Measurements from ENCODE around the gene IKZF1. TPM values are rescaled to one million over a fixed set of nuclear protein-coding genes. Genes with fewer than 3 reads are reported as not detected.

The IKZF1 gene
- total and polyA plus RNA-seq, 2 of the 4 experiments (the other 2 are of a cell fraction): not detected

- CTCF ChIA-PET: no interaction called here
- H2BK120ac ChIP-seq (ENCODE audit: low read depth, low read length): no peak overlapping the region
- TF ChIP-seq RFX5 (IDR thresholded peaks at IDR 0.05; ENCODE audit: low read depth, low read length) (no peak), CHD1 (IDR thresholded peaks at IDR 0.05; ENCODE audit: low read depth, low read length) (no peak), MXI1 (IDR thresholded peaks at IDR 0.05; ENCODE audit: borderline replicate concordance, low read depth, low read length) (no peak), USF2 (IDR thresholded peaks at IDR 0.05; ENCODE audit: low read depth, low read length) (no peak), FOS (IDR thresholded peaks at IDR 0.05; ENCODE audit: low read depth, low read length) (no peak), CEBPB (IDR thresholded peaks at IDR 0.05; ENCODE audit: low read depth, low read length) (no peak), RAD21 (IDR thresholded peaks at IDR 0.05; ENCODE audit: low read length) (no peak), NFE2L2 (IDR thresholded peaks at IDR 0.05; ENCODE audit: low read depth, low read length) (no peak), POLR2A (IDR thresholded peaks at IDR 0.05; ENCODE audit: low read depth, low read length) (no peak), RCOR1 (IDR thresholded peaks at IDR 0.05; ENCODE audit: insufficient replicate concordance, low read length) (no peak), SMC3 (IDR thresholded peaks at IDR 0.05; ENCODE audit: low read depth, low read length) (no peak), MAZ (IDR thresholded peaks at IDR 0.05; ENCODE audit: borderline replicate concordance, low read depth, low read length) (no peak), BHLHE40 (IDR thresholded peaks at IDR 0.05; ENCODE audit: low read depth, low read length) (no peak), ELK1 (IDR thresholded peaks at IDR 0.05; ENCODE audit: borderline replicate concordance, low read depth, low read length) (no peak), MAFK (IDR thresholded peaks at IDR 0.05; ENCODE audit: low read depth, low read length) (no peak), CTCF (conservative IDR thresholded peaks at IDR 0.05; ENCODE audit: low read depth, low read length) (no peak)
Measured at GRCh38 chr7:50330696-50331095, 26.2 kb downstream of the IKZF1 start.

More at GRCh38 chr7:50330696-50331095, 26.2 kb downstream of the IKZF1 start:
- Histone ChIP-seq H3K27ac (ENCODE audit: insufficient read depth, low read length) (no peak overlapping the region), H2BK5ac (ENCODE audit: low read depth, low read length, poor library complexity, severe bottlenecking) (no peak overlapping the region), H3K56ac (ENCODE audit: extremely low read depth, insufficient read depth, low read length) (no peak overlapping the region), H2BK15ac (ENCODE audit: low read depth, low read length) (no peak overlapping the region), H3K27me3 (ENCODE audit: control insufficient read depth, insufficient read depth, low read length) (no peaks in the 10 kb centered on the region), H3K79me1 (ENCODE audit: low read depth in 1 of 2, low read length in 2 of 2) (no peaks in the 10 kb centered on the region), H3K9ac (ENCODE audit: low read depth, low read length) (no peak overlapping the region), H2AK9ac (replicated peaks; ENCODE audit: low read depth, low read length, poor library complexity) (no peak overlapping the region), H3K36me3 (ENCODE audit: control insufficient read depth, insufficient read depth, low read length) (no peaks in the 10 kb centered on the region), H3K9me1 (ENCODE audit: insufficient read depth, low read length) (0 out of 2 replicates have a peak, but pooled peaks cover 5% of the 10 kb centered on the region), H2AK5ac (ENCODE audit: low read depth, low read length) (no peak overlapping the region), H3K14ac (replicated peaks; ENCODE audit: low read depth, low read length) (no peak overlapping the region), H4K91ac (ENCODE audit: insufficient read depth, low read depth, low read length) (no peak overlapping the region), H3K4me2 (ENCODE audit: low read depth, low read length) (no peak overlapping the region), H3K4me3 (ENCODE audit: insufficient read depth, low read depth, low read length) (no peak overlapping the region), H3K9me3 (ENCODE audit: control insufficient read depth, insufficient read depth, low read length) (no peaks in the 10 kb centered on the region), H2BK20ac (ENCODE audit: low read depth, low read length) (no peak overlapping the region), H4K8ac (ENCODE audit: low read depth in 2 of 2, low read length in 2 of 2) (no peak overlapping the region), H3K18ac (ENCODE audit: low read depth, low read length) (no peak overlapping the region), H3K4me1 (ENCODE audit: control insufficient read depth, insufficient read depth, low read length) (no peaks in the 10 kb centered on the region), H4K20me1 (ENCODE audit: insufficient read depth, low read length) (no peaks in the 10 kb centered on the region), H3K4ac (ENCODE audit: low read depth, low read length) (no peak overlapping the region), H4K5ac (ENCODE audit: low read depth, low read length) (no peak overlapping the region), H3K23ac (ENCODE audit: low read depth, low read length) (no peak overlapping the region), H2AFZ (replicated peaks; ENCODE audit: low read length, poor library complexity) (no peak overlapping the region)
- dilution Hi-C loops (cut with HindIII; ENCODE audit: low sequenced_read_pairs, unreplicated experiment) (no loop called here), in situ Hi-C loops (cut with MboI; ENCODE audit: low sequenced_read_pairs) (no loop called here), intact Hi-C loops (cut with micrococcal nuclease) (no loop called here)
- BruUV-seq (replicated peaks): no TSS peak
- no CpG with 5 or more reads among the region's 3 CpGs for WGBS, 2 experiments (ENCODE audit: extremely low coverage in 2 of 2, insufficient read length in 1 of 2)
- POLR2A ChIA-PET (ENCODE audit: unreplicated experiment): no interaction called here
- ATAC-seq (ENCODE audit: low read depth): no peak
- DNase-seq: no peak
